Liver (tissue), 3 donors: ENCODE measurements around the gene RASEF.

Experiments used
- CTCF ChIP-seq: fragments of 150-350 bp; IDR thresholded peaks from 2 replicates; pipeline ENCODE4 v1.5.1; 2017; ENCODE audit warnings: improper control_type of control experiment, low read depth, low read length; ENCODE audit not compliant: missing input control
- EGR1 ChIP-seq, 2 donors: IDR thresholded peaks; 2 replicates each; pipeline ENCODE4 v1.6.1; 2016 to 2018; ENCODE audit warnings: antibody characterized with exemption in 2 of 2, low read depth in 2 of 2
- FOXA1 ChIP-seq: IDR thresholded peaks from 2 replicates; pipeline ENCODE4 v1.6.1; 2016; ENCODE audit warnings: antibody characterized with exemption
- GABPA ChIP-seq, 2 donors: IDR thresholded peaks in 1 of 2; conservative IDR thresholded peaks in 1 of 2; 2 replicates each; pipeline ENCODE4 v1.6.1; 2016; ENCODE audit warnings: antibody characterized with exemption in 2 of 2, mild to moderate bottlenecking in 1 of 2, moderate library complexity in 1 of 2
- MAX ChIP-seq: IDR thresholded peaks from 2 replicates; pipeline ENCODE4 v1.6.1; 2016; ENCODE audit warnings: antibody characterized with exemption
- NR2F2 ChIP-seq: IDR thresholded peaks from 2 replicates; pipeline ENCODE4 v1.6.1; 2016; ENCODE audit warnings: antibody characterized with exemption
- RAD21 ChIP-seq, 2 donors: IDR thresholded peaks; 2 replicates each; pipeline ENCODE4 v1.6.1; 2016; ENCODE audit warnings: antibody characterized with exemption in 2 of 2, mild to moderate bottlenecking in 2 of 2
- SP1 ChIP-seq: IDR thresholded peaks from 2 replicates; pipeline ENCODE4 v1.6.1; 2018; ENCODE audit warnings: antibody characterized with exemption, mild to moderate bottlenecking
- TAF1 ChIP-seq: conservative IDR thresholded peaks from 2 replicates; pipeline ENCODE4 v1.6.1; 2016; ENCODE audit warnings: antibody characterized with exemption, mild to moderate bottlenecking
- YY1 ChIP-seq: IDR thresholded peaks from 2 replicates; pipeline ENCODE4 v1.6.1; 2016; ENCODE audit warnings: antibody characterized with exemption, mild to moderate bottlenecking
- ZBTB33 ChIP-seq: IDR thresholded peaks from 2 replicates; pipeline ENCODE4 v1.6.1; 2016; ENCODE audit warnings: antibody characterized with exemption
- donor health status: healthy.
- donor health status: healthy.

GRCh38 chr9:83011611-83012010, 51.3 kb downstream of the RASEF start:
- TF ChIP-seq CTCF (no peak), ZBTB33 (no peak), MAX (no peak), TAF1 (no peak), SP1 (no peak), EGR1 (IDR thresholded peaks at IDR 0.05; ENCODE audit: low read depth in 2 of 2) (no peak), GABPA (IDR thresholded peaks at IDR 0.05 in 1 of 2, conservative IDR thresholded peaks at IDR 0.05 in 1 of 2) (no peak), YY1 (no peak), FOXA1 (no peak), NR2F2 (no peak), RAD21 (IDR thresholded peaks at IDR 0.05) (no peak)
